A673 (cell line): ENCODE results near the gene KRTAP10-5. TPM values are rescaled to one million over a fixed set of nuclear protein-coding genes. Genes with fewer than 3 reads are reported as not detected.

ENCODE experiments used
- BruUV-seq: library from RNA; stranded (reverse); fragments of 400-500 nt; replicated peaks from 2 replicates; lab custom pipeline; 2021; lab: Mats Ljungman, UMichigan
- CTCF ChIA-PET: fragments of 300-600 bp; sonication (Branson Sonifier 250); formaldehyde crosslinking; loops from one replicate; lab custom pipeline; 2022; ENCODE audit warnings: antibody characterized with exemption; lab: Charles Lee
- POLR2A ChIA-PET: fragments of 300-600 bp; sonication (Branson Sonifier 250); formaldehyde crosslinking; loops from one replicate; lab custom pipeline; 2022; ENCODE audit warnings: antibody characterized with exemption; ENCODE audit not compliant: low non-redundant PET; lab: Charles Lee
- DNase-seq: peaks from one replicate; pipeline ENCODE4 v3.0.0-alpha.2; 2015; ENCODE audit warnings: low spot score
- H3K27ac ChIP-seq: fragments of 200-600 bp; sonication (generic); 2 replicates; pipeline ENCODE4 v1.5.1; 2016; ENCODE audit warnings: mixed run types, low read depth, mild to moderate bottlenecking, mixed read lengths, antibody characterized with exemption, low read length; ENCODE audit not compliant: poor library complexity, severe bottlenecking
- H3K27me3 ChIP-seq: fragments of 200-600 bp; sonication (generic); replicated peaks from 2 replicates; pipeline ENCODE4 v1.6.1; 2017; ENCODE audit warnings: mixed run types, low read depth, mild to moderate bottlenecking, mixed read lengths, antibody characterized with exemption, low read length; ENCODE audit not compliant: insufficient read depth, poor library complexity
- H3K36me3 ChIP-seq: fragments of 200-600 bp; sonication (generic); 2 replicates; pipeline ENCODE4 v1.6.1; 2016; ENCODE audit warnings: mixed run types, mild to moderate bottlenecking, mixed read lengths, antibody characterized with exemption, low read length; ENCODE audit not compliant: insufficient read depth, poor library complexity, severe bottlenecking
- H3K4me1 ChIP-seq: fragments of 200-600 bp; sonication (generic); 2 replicates; pipeline ENCODE4 v1.6.1; 2017; ENCODE audit warnings: mixed run types, mild to moderate bottlenecking, mixed read lengths, antibody characterized with exemption, low read length; ENCODE audit not compliant: insufficient read depth, poor library complexity, severe bottlenecking
- H3K4me3 ChIP-seq: fragments of 200-600 bp; sonication (generic); 2 replicates; pipeline ENCODE4 v1.5.1; 2016; ENCODE audit warnings: low read depth, mixed run types, mild to moderate bottlenecking, mixed read lengths, low read length; ENCODE audit not compliant: poor library complexity, severe bottlenecking
- H3K9me3 ChIP-seq: fragments of 200-600 bp; sonication (generic); 2 replicates; pipeline ENCODE4 v1.6.1; 2016; ENCODE audit warnings: mixed run types, low read depth, mild to moderate bottlenecking, mixed read lengths, antibody characterized with exemption, low read length; ENCODE audit not compliant: poor library complexity, severe bottlenecking
- EZH2 ChIP-seq: fragments of 200-600 bp; sonication (generic); IDR thresholded peaks from 2 replicates; pipeline ENCODE4 v1.6.1; 2017; ENCODE audit warnings: borderline replicate concordance, low read depth, mild to moderate bottlenecking, mixed read lengths, antibody characterized with exemption, low read length; ENCODE audit not compliant: poor library complexity, severe bottlenecking
- intact Hi-C: fragments of 100-400 bp; cut with micrococcal nuclease; formaldehyde crosslinking; loops from one replicate; pipeline ENCODE4 v1.10.0; 2022; ENCODE audit not compliant: unreplicated experiment
- total RNA-seq: library from RNA; stranded (reverse); gene quantifications from 2 replicates; pipeline ENCODE4 v1.2.3, GENCODE V29; 2021
- TF ChIP-seq, protein P1 (sequence below): fragments of 300-800, 200-600 bp; sonication (generic); conservative IDR thresholded peaks from 2 replicates; pipeline ENCODE4 v1.5.1; 2017; ENCODE audit warnings: low read depth, mild to moderate bottlenecking, antibody characterized with exemption, low read length, moderate library complexity, mixed read lengths

The KRTAP10-5 gene
- total RNA-seq, 1 experiment from 2014 or later = not detected

DNA sequence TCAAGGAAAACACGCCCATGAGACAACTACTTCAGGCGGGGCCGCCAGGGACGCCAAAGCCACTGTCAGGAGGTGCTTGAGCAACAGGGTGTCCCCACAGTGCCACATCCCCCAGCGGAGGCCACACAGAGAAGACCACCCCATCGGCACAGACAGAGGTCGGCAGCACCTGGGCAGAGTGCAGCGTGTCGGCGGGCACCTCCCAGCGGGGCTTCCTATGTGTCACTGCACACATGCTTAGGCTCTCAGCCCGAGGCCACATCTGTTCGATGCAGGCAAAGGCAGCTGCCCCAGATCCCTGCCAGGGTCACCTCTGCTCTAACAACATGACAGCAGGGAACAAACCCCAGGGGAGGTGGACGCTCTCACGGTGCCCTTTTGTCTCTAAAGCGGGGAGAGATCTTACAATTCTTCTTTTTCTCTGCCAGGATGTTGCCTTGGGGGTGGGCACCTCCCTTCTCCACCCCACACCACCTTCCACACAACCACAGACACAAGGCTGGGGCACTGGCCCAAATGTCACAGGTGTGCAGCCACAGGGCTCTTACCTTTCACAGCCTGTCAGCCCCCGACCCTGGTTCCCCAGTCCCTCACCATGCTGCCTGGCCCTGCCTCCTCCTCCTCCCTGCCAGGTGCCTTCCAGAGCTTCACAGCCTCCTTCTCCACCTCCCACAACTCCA is 35.6 kb upstream of the KRTAP10-5 start:
- Histone ChIP-seq H3K36me3 (no peaks in the 10 kb centered on the region), H3K4me1 (no peaks in the 10 kb centered on the region), H3K9me3 (peaks cover 16% of the 10 kb centered on the region), H3K27ac (no peak overlapping the region), H3K27me3 (no peaks in the 10 kb centered on the region), H3K4me3 (no peak overlapping the region)
- intact Hi-C loops = no loop called here
- TF ChIP-seq, protein P1, sequence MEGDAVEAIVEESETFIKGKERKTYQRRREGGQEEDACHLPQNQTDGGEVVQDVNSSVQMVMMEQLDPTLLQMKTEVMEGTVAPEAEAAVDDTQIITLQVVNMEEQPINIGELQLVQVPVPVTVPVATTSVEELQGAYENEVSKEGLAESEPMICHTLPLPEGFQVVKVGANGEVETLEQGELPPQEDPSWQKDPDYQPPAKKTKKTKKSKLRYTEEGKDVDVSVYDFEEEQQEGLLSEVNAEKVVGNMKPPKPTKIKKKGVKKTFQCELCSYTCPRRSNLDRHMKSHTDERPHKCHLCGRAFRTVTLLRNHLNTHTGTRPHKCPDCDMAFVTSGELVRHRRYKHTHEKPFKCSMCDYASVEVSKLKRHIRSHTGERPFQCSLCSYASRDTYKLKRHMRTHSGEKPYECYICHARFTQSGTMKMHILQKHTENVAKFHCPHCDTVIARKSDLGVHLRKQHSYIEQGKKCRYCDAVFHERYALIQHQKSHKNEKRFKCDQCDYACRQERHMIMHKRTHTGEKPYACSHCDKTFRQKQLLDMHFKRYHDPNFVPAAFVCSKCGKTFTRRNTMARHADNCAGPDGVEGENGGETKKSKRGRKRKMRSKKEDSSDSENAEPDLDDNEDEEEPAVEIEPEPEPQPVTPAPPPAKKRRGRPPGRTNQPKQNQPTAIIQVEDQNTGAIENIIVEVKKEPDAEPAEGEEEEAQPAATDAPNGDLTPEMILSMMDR = no peak
- TF ChIP-seq EZH2 = no peak
- no peak for DNase-seq
- CTCF ChIA-PET = no interaction called here
- BruUV-seq = no TSS peak
- POLR2A ChIA-PET = no interaction called here

DNA sequence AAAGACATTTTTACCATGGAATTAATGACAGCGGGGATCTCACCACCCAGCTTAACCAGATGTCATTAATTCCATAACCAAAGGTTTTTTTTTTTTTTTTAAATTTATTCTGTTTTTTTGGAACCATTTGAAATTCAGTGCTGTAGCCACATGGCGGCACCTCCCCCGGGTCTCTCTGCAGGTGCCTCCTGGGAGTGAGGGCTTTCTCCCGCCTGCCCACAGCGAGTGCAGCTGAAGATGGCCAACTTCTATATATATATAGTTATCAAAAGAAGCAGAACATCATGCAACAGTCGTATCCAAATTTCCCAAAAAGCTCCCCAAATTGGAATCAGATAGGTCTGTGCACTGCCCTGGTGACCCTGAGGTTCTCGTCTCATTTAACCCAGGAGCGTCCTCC is 35.1 kb upstream of the KRTAP10-5 start:
- intact Hi-C loops = no loop called here
- DNase-seq = no peak
- Histone ChIP-seq H3K27ac (no peak overlapping the region), H3K4me3 (no peak overlapping the region), H3K27me3 (no peaks in the 10 kb centered on the region), H3K9me3 (peaks cover 19% of the 10 kb centered on the region), H3K4me1 (no peaks in the 10 kb centered on the region), H3K36me3 (no peaks in the 10 kb centered on the region)
- BruUV-seq = no TSS peak
- no peak for TF ChIP-seq EZH2
- TF ChIP-seq, protein P1 = no peak
- ChIA-PET POLR2A (no interaction called here), CTCF (no interaction called here)

DNA sequence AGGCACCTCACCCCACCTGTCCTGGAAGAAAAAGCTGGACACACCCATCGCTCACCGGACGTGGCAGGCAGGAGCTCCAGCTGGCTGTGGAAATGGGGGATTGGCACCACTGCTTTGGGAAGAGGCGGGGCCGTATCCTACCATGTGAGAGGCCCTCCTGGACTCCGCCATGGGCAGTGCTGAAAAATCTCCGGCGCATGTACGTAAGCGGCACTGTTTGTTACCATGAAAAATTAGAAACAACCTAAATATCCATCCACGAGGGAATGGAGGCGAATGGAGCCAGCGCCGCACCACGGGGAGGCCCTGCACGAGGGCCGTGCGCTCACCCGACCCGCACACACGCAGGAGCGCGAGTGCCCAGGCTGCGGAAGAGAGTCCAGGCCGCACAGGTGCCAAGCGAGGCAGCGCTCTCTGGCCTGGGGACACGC is 34.6 kb upstream of the KRTAP10-5 start:
- ChIA-PET CTCF (no interaction called here), POLR2A (no interaction called here)
- H3K36me3 ChIP-seq = no peaks in the 10 kb centered on the region
- intact Hi-C loops = no loop called here
- BruUV-seq = no TSS peak
- no peaks in the 10 kb centered on the region for H3K27me3 ChIP-seq
- no peaks in the 10 kb centered on the region for H3K4me1 ChIP-seq
- no peak overlapping the region for H3K4me3 ChIP-seq
- no peak for DNase-seq
- no peak overlapping the region for H3K27ac ChIP-seq
- H3K9me3 ChIP-seq = peaks cover 22% of the 10 kb centered on the region
- TF ChIP-seq, protein P1 = no peak
- no peak for TF ChIP-seq EZH2
